H1 (cell line): ENCODE measurements around the gene PNCK.
"Not testable (repeated sequence)": the region's sequence is repeated elsewhere in the genome, so short reads cannot be mapped to it uniquely, and the experiment has no call there.

Experiments used
- CEBPB ChIP-seq: IDR thresholded peaks from 2 replicates; pipeline ENCODE4 v1.6.1; 2012; ENCODE audit warnings: low read depth, low read length
- HDAC6 ChIP-seq: IDR thresholded peaks from one replicate; pipeline ENCODE4 v1.7.1; 2012; ENCODE audit warnings: low read depth, mild to moderate bottlenecking, inconsistent platforms, low read length, moderate library complexity
- POLR2A ChIP-seq, 2 experiments: IDR thresholded peaks; 1 replicate in 1 of 2; 2 replicates in 1 of 2; pipeline ENCODE4 v1.6.1; 2011; ENCODE audit warnings: low read depth in 2 of 2, low read length in 2 of 2, mild to moderate bottlenecking in 2 of 2; ENCODE audit errors: control extremely low read depth in 1 of 2

- not testable (repeated sequence) for TF ChIP-seq HDAC6; CEBPB; POLR2A (IDR thresholded peaks at IDR 0.05; ENCODE audit: control extremely low read depth in 1 of 2, low read depth in 2 of 2, low read length in 2 of 2)
Observed at GRCh38 chrX:153691032-153691827, 17.6 kb upstream of the PNCK start.
